ENCODE measurements around the gene MORF4L1. TPM values are rescaled to one million over a fixed set of nuclear protein-coding genes. Genes with fewer than 3 reads are reported as not detected.

The MORF4L1 gene
- total RNA-seq, 1 experiment from 2014 or later, result 503 TPM

GRCh38 chr15:78872972-78873792, 492 bp downstream of the MORF4L1 start (continued):
- TF ChIP-seq ERG (CRISPR knock-in tag; IDR thresholded peaks at IDR 0.05), result peak; percentile 47; the same call in 1 of the 2 replicates
- peak; percentile 69; the same call in 1 of the 2 replicates for TF ChIP-seq MAX (CRISPR knock-in tag; IDR thresholded peaks at IDR 0.05)
- TF ChIP-seq E2F4 (CRISPR knock-in tag; IDR thresholded peaks at IDR 0.05; ENCODE audit: borderline replicate concordance, low read depth), result peak; percentile 80; the same call in 1 of the 2 replicates
- TF ChIP-seq USF1 (CRISPR knock-in tag; IDR thresholded peaks at IDR 0.05), result peak; percentile 43; the same call in 1 of the 2 replicates
- no peak for TF ChIP-seq ZNF396 (CRISPR knock-in tag; IDR thresholded peaks at IDR 0.05; ENCODE audit: borderline replicate concordance)
- TF ChIP-seq SMAD3 (CRISPR knock-in tag; IDR thresholded peaks at IDR 0.05; ENCODE audit: borderline replicate concordance), result peak; percentile 48; the same call in 1 of the 2 replicates
- TF ChIP-seq, protein P1, sequence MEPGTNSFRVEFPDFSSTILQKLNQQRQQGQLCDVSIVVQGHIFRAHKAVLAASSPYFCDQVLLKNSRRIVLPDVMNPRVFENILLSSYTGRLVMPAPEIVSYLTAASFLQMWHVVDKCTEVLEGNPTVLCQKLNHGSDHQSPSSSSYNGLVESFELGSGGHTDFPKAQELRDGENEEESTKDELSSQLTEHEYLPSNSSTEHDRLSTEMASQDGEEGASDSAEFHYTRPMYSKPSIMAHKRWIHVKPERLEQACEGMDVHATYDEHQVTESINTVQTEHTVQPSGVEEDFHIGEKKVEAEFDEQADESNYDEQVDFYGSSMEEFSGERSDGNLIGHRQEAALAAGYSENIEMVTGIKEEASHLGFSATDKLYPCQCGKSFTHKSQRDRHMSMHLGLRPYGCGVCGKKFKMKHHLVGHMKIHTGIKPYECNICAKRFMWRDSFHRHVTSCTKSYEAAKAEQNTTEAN (CRISPR knock-in tag; IDR thresholded peaks at IDR 0.05), result no peak
- TF ChIP-seq ZNF263 (CRISPR knock-in tag; IDR thresholded peaks at IDR 0.05; ENCODE audit: low read depth), result no peak
- TF ChIP-seq TP53 (CRISPR knock-in tag; IDR thresholded peaks at IDR 0.05), result no peak
- peak; percentile 71 for TF ChIP-seq EMX1 (CRISPR knock-in tag; IDR thresholded peaks at IDR 0.05)
- TF ChIP-seq, protein P2, sequence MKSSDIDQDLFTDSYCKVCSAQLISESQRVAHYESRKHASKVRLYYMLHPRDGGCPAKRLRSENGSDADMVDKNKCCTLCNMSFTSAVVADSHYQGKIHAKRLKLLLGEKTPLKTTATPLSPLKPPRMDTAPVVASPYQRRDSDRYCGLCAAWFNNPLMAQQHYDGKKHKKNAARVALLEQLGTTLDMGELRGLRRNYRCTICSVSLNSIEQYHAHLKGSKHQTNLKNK (CRISPR knock-in tag; IDR thresholded peaks at IDR 0.05), result peak; percentile 59
- TF ChIP-seq, protein P3, sequence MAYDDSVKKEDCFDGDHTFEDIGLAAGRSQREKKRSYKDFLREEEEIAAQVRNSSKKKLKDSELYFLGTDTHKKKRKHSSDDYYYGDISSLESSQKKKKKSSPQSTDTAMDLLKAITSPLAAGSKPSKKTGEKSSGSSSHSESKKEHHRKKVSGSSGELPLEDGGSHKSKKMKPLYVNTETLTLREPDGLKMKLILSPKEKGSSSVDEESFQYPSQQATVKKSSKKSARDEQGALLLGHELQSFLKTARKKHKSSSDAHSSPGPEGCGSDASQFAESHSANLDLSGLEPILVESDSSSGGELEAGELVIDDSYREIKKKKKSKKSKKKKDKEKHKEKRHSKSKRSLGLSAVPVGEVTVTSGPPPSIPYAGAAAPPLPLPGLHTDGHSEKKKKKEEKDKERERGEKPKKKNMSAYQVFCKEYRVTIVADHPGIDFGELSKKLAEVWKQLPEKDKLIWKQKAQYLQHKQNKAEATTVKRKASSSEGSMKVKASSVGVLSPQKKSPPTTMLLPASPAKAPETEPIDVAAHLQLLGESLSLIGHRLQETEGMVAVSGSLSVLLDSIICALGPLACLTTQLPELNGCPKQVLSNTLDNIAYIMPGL (CRISPR knock-in tag; IDR thresholded peaks at IDR 0.05), result peak; percentile 82
- TF ChIP-seq FOXK1 (CRISPR knock-in tag; IDR thresholded peaks at IDR 0.05), result peak; percentile 73
- peak; percentile 26; the same call in 1 of the 2 replicates for TF ChIP-seq SP1 (CRISPR knock-in tag; conservative IDR thresholded peaks at IDR 0.05)
- peak; percentile 50 for TF ChIP-seq JUN (CRISPR knock-in tag; IDR thresholded peaks at IDR 0.05)
- TF ChIP-seq GRHL2 (CRISPR knock-in tag; IDR thresholded peaks at IDR 0.05; ENCODE audit: insufficient replicate concordance, severe bottlenecking), result no peak
- TF ChIP-seq AR (CRISPR knock-in tag; IDR thresholded peaks at IDR 0.05), result peak; percentile 87; the same call in 1 of the 2 replicates
- TF ChIP-seq, protein P4, sequence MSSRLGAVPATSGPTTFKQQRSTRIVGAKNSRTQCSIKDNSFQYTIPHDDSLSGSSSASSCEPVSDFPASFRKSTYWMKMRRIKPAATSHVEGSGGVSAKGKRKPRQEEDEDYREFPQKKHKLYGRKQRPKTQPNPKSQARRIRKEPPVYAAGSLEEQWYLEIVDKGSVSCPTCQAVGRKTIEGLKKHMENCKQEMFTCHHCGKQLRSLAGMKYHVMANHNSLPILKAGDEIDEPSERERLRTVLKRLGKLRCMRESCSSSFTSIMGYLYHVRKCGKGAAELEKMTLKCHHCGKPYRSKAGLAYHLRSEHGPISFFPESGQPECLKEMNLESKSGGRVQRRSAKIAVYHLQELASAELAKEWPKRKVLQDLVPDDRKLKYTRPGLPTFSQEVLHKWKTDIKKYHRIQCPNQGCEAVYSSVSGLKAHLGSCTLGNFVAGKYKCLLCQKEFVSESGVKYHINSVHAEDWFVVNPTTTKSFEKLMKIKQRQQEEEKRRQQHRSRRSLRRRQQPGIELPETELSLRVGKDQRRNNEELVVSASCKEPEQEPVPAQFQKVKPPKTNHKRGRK (CRISPR knock-in tag; IDR thresholded peaks at IDR 0.05; ENCODE audit: borderline replicate concordance), result 0 out of 2 replicates have a peak, but pooled peaks have one; percentile 32
- TF ChIP-seq USF2 (CRISPR knock-in tag; IDR thresholded peaks at IDR 0.05), result no peak
- TF ChIP-seq E2F5 (CRISPR knock-in tag; IDR thresholded peaks at IDR 0.05), result peak; percentile 16; the same call in 1 of the 2 replicates
- TF ChIP-seq TEAD4 (CRISPR knock-in tag; IDR thresholded peaks at IDR 0.05), result no peak; the same call in 1 of the 2 replicates
- TF ChIP-seq CREB1 (CRISPR knock-in tag; IDR thresholded peaks at IDR 0.05), result no peak
